Hepatocyte (in vitro differentiated cells): ENCODE measurements around the gene NCMAP. TPM values are rescaled to one million over a fixed set of nuclear protein-coding genes. Genes with fewer than 3 reads are reported as not detected.

Source experiments
- DNase-seq: peaks from one replicate; pipeline ENCODE4 v3.0.0-alpha.2; 2016; ENCODE audit warnings: low spot score
- H2AFZ ChIP-seq: fragments of 200-600 bp; sonication (generic); 2 replicates; pipeline ENCODE4 v1.6.0; 2016; ENCODE audit warnings: antibody characterized with exemption, mild to moderate bottlenecking
- H3K27ac ChIP-seq: fragments of 200-600 bp; sonication (generic); 2 replicates; pipeline ENCODE4 v1.5.1; 2016; ENCODE audit warnings: mild to moderate bottlenecking
- H3K27me3 ChIP-seq: fragments of 200-600 bp; sonication (generic); 2 replicates; pipeline ENCODE4 v1.6.1; 2016
- H3K36me3 ChIP-seq: fragments of 200-600 bp; sonication (generic); replicated peaks from 2 replicates; pipeline ENCODE4 v1.5.1; 2016; ENCODE audit warnings: low read depth; ENCODE audit not compliant: insufficient read depth
- H3K4me1 ChIP-seq: fragments of 200-600 bp; sonication (generic); 2 replicates; pipeline ENCODE4 v1.5.1; 2016; ENCODE audit warnings: mild to moderate bottlenecking, moderate library complexity; ENCODE audit not compliant: insufficient read depth
- H3K4me2 ChIP-seq: fragments of 200-600 bp; sonication (generic); 2 replicates; pipeline ENCODE4 v1.6.0; 2016
- H3K4me3 ChIP-seq: fragments of 200-600 bp; sonication (generic); 2 replicates; pipeline ENCODE4 v1.5.1; 2016; ENCODE audit warnings: mild to moderate bottlenecking
- H3K79me2 ChIP-seq: fragments of 200-600 bp; sonication (generic); 2 replicates; pipeline ENCODE4 v1.6.0; 2017; ENCODE audit warnings: mild to moderate bottlenecking
- H3K9me2 ChIP-seq: fragments of 200-600 bp; sonication (generic); replicated peaks from 2 replicates; pipeline ENCODE4 v1.6.0; 2017; ENCODE audit warnings: mild to moderate bottlenecking; ENCODE audit not compliant: insufficient read depth
- H3K9me3 ChIP-seq: fragments of 200-600 bp; sonication (generic); 2 replicates; pipeline ENCODE4 v1.5.1; 2016; ENCODE audit warnings: low read depth, mild to moderate bottlenecking
- H4K20me1 ChIP-seq: fragments of 200-600 bp; sonication (generic); 2 replicates; pipeline ENCODE4 v1.6.0; 2016; ENCODE audit warnings: mild to moderate bottlenecking; ENCODE audit not compliant: insufficient read depth, poor library complexity, severe bottlenecking
- CTCF ChIP-seq: fragments of 200-600 bp; sonication (generic); IDR thresholded peaks from 2 replicates; pipeline ENCODE4 v1.5.1; 2016; ENCODE audit warnings: antibody characterized with exemption, mild to moderate bottlenecking; ENCODE audit not compliant: poor library complexity
- EZH2 ChIP-seq: fragments of 200-600 bp; sonication (generic); IDR thresholded peaks from 2 replicates; pipeline ENCODE4 v1.6.1; 2016; ENCODE audit warnings: antibody characterized with exemption, mild to moderate bottlenecking, borderline replicate concordance
- EZH2phosphoT487 ChIP-seq: fragments of 200-600 bp; sonication (generic); IDR thresholded peaks from one replicate; pipeline ENCODE4 v1.6.1; 2018; ENCODE audit warnings: antibody characterized with exemption, mild to moderate bottlenecking, low read depth, moderate library complexity; ENCODE audit not compliant: unreplicated experiment, severe bottlenecking
- WGBS: methylation state at CpG from one replicate; pipeline ENCODE4 v1.1.6; 2016; ENCODE audit warnings: low lambda C conversion rate; ENCODE audit errors: missing lambda C conversion rate; 5-methylcytosine and 5-hydroxymethylcytosine counted together
- polyA plus RNA-seq: library from polyadenylated mRNA; unstranded; fragments of >200 nt; fragmentation: Nextera tagmentation; extraction: Ambion mirVana; gene quantifications from 2 replicates; pipeline ENCODE4 v1.2.1, GENCODE V29; 2016
- total RNA-seq: library from RNA; depleted of rRNA; stranded (reverse); fragments of >200 nt; gene quantifications from 2 replicates; pipeline ENCODE4 v1.2.3, GENCODE V29; 2014

The NCMAP gene
- total and polyA plus RNA-seq, 2 experiments from 2014 or later = 3.5 to 6.3 TPM

- no peaks in the 10 kb centered on the region for H3K27me3 ChIP-seq
- H3K9me3 ChIP-seq = no peaks in the 10 kb centered on the region
- peaks cover 12% of the 10 kb centered on the region for H3K4me1 ChIP-seq
- no peak overlapping the region for H3K27ac ChIP-seq
- DNase-seq = peak; percentile 23
- no peak overlapping the region for H2AFZ ChIP-seq
- TF ChIP-seq EZH2 (no peak), EZH2phosphoT487 (no peak), CTCF (no peak)
- no peaks in the 10 kb centered on the region for H3K36me3 ChIP-seq
- peaks cover 17% of the 10 kb centered on the region for H4K20me1 ChIP-seq
- no peaks in the 10 kb centered on the region for H3K9me2 ChIP-seq
- 91% methylated on average over 7 of the region's 7 CpGs for WGBS
- peaks cover 19% of the 10 kb centered on the region for H3K79me2 ChIP-seq
- H3K4me2 ChIP-seq = no peak overlapping the region
- no peak overlapping the region for H3K4me3 ChIP-seq
These were observed 84.4 kb downstream of the NCMAP start for GRCh38 chr1:24640288-24640687.

- H3K36me3 ChIP-seq = no peaks in the 10 kb centered on the region
- H3K27me3 ChIP-seq = no peaks in the 10 kb centered on the region
- H3K4me1 ChIP-seq = peaks cover 17% of the 10 kb centered on the region
- DNase-seq = peak; percentile 48
- peaks cover 28% of the 10 kb centered on the region for H4K20me1 ChIP-seq
- 49% methylated on average over 24 of the region's 24 CpGs for WGBS
- H3K27ac ChIP-seq = peak overlapping the region; percentile 100
- peak overlapping the region; percentile 41 for H2AFZ ChIP-seq
- peak overlapping the region; percentile 81 for H3K4me2 ChIP-seq
- H3K9me3 ChIP-seq = no peaks in the 10 kb centered on the region
- no peaks in the 10 kb centered on the region for H3K9me2 ChIP-seq
- H3K79me2 ChIP-seq = peaks cover 34% of the 10 kb centered on the region
- H3K4me3 ChIP-seq = peak overlapping the region; percentile 20
- no peak for TF ChIP-seq CTCF
- no peak for TF ChIP-seq EZH2
- no peak for TF ChIP-seq EZH2phosphoT487
These were observed 85.8 kb downstream of the NCMAP start for GRCh38 chr1:24641646-24642151.

GRCh38 chr1:24642481-24643362 lies 86.8 kb downstream of the NCMAP start, which contains the start of gene SRRM1:
Gene SRRM1 (plus strand): TSS chr1:24643302. CDS start chr1:24643327, 25 bp downstream.
- under 1% methylated on average over 85 of the region's 95 CpGs for WGBS
- peak within 1 kb of the TSS; percentile 53 for H3K4me3 ChIP-seq
- no peaks in the 10 kb centered on the region for H3K9me3 ChIP-seq
- peak within 1 kb of the TSS; percentile 100 for H3K27ac ChIP-seq
- DNase-seq = peak; percentile 99
- peaks cover 28% of the 10 kb centered on the region for H4K20me1 ChIP-seq
- H3K9me2 ChIP-seq = no peaks in the 10 kb centered on the region
- no peaks in the 10 kb centered on the region for H3K36me3 ChIP-seq
- peak within 1 kb of the TSS; percentile 95 for H3K4me2 ChIP-seq
- TF ChIP-seq CTCF (no peak), EZH2 (no peak), EZH2phosphoT487 (no peak)
- peaks cover 17% of the 10 kb centered on the region for H3K4me1 ChIP-seq
- H3K79me2 ChIP-seq = peaks cover 42% of the 10 kb centered on the region
- no peaks in the 10 kb centered on the region for H3K27me3 ChIP-seq
- H2AFZ ChIP-seq = peak within 1 kb of the TSS; percentile 50
